ENCODE results near the gene DGCR8. TPM values are rescaled to one million over a fixed set of nuclear protein-coding genes. Genes with fewer than 3 reads are reported as not detected.

The DGCR8 gene
- total and polyA plus RNA-seq, 2 of the 4 experiments (the other 2 are of a cell fraction), result 16.7 to 25.3 TPM

DNA sequence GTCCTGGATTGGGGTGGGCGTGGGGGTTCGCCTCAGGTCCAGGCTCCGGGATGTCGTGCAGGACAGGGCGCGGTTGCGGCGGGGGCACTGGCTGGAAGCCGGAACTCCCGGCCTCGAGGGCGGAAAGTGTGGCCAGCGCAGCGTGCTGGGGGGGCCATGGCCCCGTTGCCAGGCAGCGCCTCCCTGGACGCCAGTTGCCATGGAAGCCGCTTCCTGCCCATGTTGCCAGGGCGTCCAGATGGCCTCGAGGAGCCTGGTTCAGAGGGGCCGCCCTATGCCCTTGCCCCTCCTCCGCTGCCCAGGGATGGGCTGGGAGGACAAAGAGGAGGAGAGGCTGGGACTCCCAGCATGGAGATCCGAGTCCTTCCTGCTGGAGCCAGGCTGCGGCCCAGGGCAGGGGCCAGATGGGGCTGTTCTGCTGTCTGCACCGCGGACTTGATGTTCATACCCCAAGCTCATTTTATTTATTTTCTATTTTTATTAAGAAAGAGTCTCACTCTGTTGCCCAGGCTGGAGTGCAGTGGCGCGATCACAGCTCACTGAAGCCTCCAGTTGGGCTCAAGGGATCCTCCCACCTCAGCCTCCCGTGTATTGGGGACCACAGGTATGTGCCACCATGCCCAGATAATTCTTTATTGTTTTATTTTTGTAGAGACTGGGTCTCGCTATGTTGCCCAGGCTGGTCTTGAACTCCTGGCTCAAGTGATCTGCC lies 75.4 kb downstream of the DGCR8 start (continued):
- TF ChIP-seq POLR2A (IDR thresholded peaks at IDR 0.05; ENCODE audit: low read depth, low read length), result no peak

DNA sequence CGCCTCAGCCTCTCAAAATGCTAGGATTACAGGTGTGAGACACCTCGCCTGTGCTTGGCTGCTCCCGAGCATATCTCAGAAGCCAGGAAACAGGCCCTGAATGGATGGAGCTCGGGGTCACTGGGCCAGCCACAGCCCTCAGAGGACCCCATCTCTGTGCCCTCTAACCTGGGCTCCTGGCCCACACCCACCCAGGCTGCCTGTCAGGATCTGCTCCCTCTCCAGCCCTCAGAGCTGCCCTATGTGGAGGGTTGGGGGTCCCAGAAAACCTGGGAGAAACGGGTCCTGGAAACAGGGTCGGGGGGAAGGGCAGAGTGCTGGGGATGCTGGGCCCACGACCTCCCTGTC lies 76.0 kb downstream of the DGCR8 start:
- Histone ChIP-seq H2BK15ac (ENCODE audit: low read depth, low read length) (no peak overlapping the region), H3K9me1 (ENCODE audit: insufficient read depth, low read length) (no peaks in the 10 kb centered on the region), H3K18ac (ENCODE audit: low read depth, low read length) (no peak overlapping the region), H3K4me2 (ENCODE audit: low read depth, low read length) (no peak overlapping the region), H4K5ac (ENCODE audit: low read depth, low read length) (no peak overlapping the region), H4K91ac (ENCODE audit: insufficient read depth, low read depth, low read length) (no peak overlapping the region), H2BK5ac (ENCODE audit: low read depth, low read length, poor library complexity, severe bottlenecking) (no peak overlapping the region), H2AK5ac (ENCODE audit: low read depth, low read length) (no peak overlapping the region), H2BK20ac (ENCODE audit: low read depth, low read length) (no peak overlapping the region), H2BK120ac (ENCODE audit: low read depth, low read length) (no peak overlapping the region), H3K27ac (ENCODE audit: insufficient read depth, low read length) (no peak overlapping the region), H3K36me3 (ENCODE audit: control insufficient read depth, insufficient read depth, low read length) (no peaks in the 10 kb centered on the region), H3K9me3 (ENCODE audit: control insufficient read depth, insufficient read depth, low read length) (no peaks in the 10 kb centered on the region), H2AK9ac (replicated peaks; ENCODE audit: low read depth, low read length, poor library complexity) (no peak overlapping the region), H3K56ac (ENCODE audit: extremely low read depth, insufficient read depth, low read length) (no peak overlapping the region), H3K4ac (ENCODE audit: low read depth, low read length) (no peak overlapping the region), H3K9ac (ENCODE audit: low read depth, low read length) (no peak overlapping the region), H3K4me1 (ENCODE audit: control insufficient read depth, insufficient read depth, low read length) (peaks cover 8% of the 10 kb centered on the region), H3K4me3 (ENCODE audit: insufficient read depth, low read depth, low read length) (no peak overlapping the region), H4K20me1 (ENCODE audit: insufficient read depth, low read length) (peaks cover 11% of the 10 kb centered on the region; the same call in 1 of the 2 replicates), H3K27me3 (ENCODE audit: control insufficient read depth, insufficient read depth, low read length) (peaks cover 9% of the 10 kb centered on the region; the same call in 1 of the 2 replicates), H3K79me1 (ENCODE audit: low read depth in 1 of 2, low read length in 2 of 2) (no peaks in the 10 kb centered on the region), H4K8ac (ENCODE audit: low read depth in 2 of 2, low read length in 2 of 2) (no peak overlapping the region), H3K14ac (replicated peaks; ENCODE audit: low read depth, low read length) (no peak overlapping the region), H2AFZ (replicated peaks; ENCODE audit: low read length, poor library complexity) (no peak overlapping the region), H3K23ac (ENCODE audit: low read depth, low read length) (no peak overlapping the region)
- intact Hi-C loops (cut with micrococcal nuclease), result loop anchor here (2.0 to 5.0 kb wide), 2 partner anchors 113 to 301 kb away; partner anchors contain the start of gene RTN4R
- no peak for DNase-seq
- CTCF ChIA-PET, result no interaction called here
- dilution Hi-C loops (cut with HindIII; ENCODE audit: low sequenced_read_pairs, unreplicated experiment), result no loop called here
- 62% methylated on average over 2 of the region's 7 CpGs; no CpG with 5 or more reads in 1 of the 2 experiments for WGBS, 2 experiments (ENCODE audit: extremely low coverage in 2 of 2, insufficient read length in 1 of 2)
- no TSS peak for BruUV-seq (replicated peaks)
- POLR2A ChIA-PET (ENCODE audit: unreplicated experiment), result no interaction called here
- in situ Hi-C loops (cut with MboI; ENCODE audit: low sequenced_read_pairs), result loop anchor here (5.0 to 10.0 kb wide), 2 partner anchors 136 to 299 kb away; no protein-coding TSS in a partner anchor
- ATAC-seq (ENCODE audit: low read depth), result no peak
- TF ChIP-seq SMC3 (IDR thresholded peaks at IDR 0.05; ENCODE audit: low read depth, low read length) (no peak), CEBPB (IDR thresholded peaks at IDR 0.05; ENCODE audit: low read depth, low read length) (no peak), MXI1 (IDR thresholded peaks at IDR 0.05; ENCODE audit: borderline replicate concordance, low read depth, low read length) (no peak), RAD21 (IDR thresholded peaks at IDR 0.05; ENCODE audit: low read length) (no peak), POLR2A (IDR thresholded peaks at IDR 0.05; ENCODE audit: low read depth, low read length) (no peak), RFX5 (IDR thresholded peaks at IDR 0.05; ENCODE audit: low read depth, low read length) (no peak), RCOR1 (IDR thresholded peaks at IDR 0.05; ENCODE audit: insufficient replicate concordance, low read length) (no peak), BHLHE40 (IDR thresholded peaks at IDR 0.05; ENCODE audit: low read depth, low read length) (no peak), FOS (IDR thresholded peaks at IDR 0.05; ENCODE audit: low read depth, low read length) (no peak), MAZ (IDR thresholded peaks at IDR 0.05; ENCODE audit: borderline replicate concordance, low read depth, low read length) (no peak), MAFK (IDR thresholded peaks at IDR 0.05; ENCODE audit: low read depth, low read length) (no peak), CHD1 (IDR thresholded peaks at IDR 0.05; ENCODE audit: low read depth, low read length) (no peak)
- TF ChIP-seq, protein P1, sequence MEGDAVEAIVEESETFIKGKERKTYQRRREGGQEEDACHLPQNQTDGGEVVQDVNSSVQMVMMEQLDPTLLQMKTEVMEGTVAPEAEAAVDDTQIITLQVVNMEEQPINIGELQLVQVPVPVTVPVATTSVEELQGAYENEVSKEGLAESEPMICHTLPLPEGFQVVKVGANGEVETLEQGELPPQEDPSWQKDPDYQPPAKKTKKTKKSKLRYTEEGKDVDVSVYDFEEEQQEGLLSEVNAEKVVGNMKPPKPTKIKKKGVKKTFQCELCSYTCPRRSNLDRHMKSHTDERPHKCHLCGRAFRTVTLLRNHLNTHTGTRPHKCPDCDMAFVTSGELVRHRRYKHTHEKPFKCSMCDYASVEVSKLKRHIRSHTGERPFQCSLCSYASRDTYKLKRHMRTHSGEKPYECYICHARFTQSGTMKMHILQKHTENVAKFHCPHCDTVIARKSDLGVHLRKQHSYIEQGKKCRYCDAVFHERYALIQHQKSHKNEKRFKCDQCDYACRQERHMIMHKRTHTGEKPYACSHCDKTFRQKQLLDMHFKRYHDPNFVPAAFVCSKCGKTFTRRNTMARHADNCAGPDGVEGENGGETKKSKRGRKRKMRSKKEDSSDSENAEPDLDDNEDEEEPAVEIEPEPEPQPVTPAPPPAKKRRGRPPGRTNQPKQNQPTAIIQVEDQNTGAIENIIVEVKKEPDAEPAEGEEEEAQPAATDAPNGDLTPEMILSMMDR (conservative IDR thresholded peaks at IDR 0.05; ENCODE audit: low read depth, low read length), result no peak
- TF ChIP-seq, protein P2, sequence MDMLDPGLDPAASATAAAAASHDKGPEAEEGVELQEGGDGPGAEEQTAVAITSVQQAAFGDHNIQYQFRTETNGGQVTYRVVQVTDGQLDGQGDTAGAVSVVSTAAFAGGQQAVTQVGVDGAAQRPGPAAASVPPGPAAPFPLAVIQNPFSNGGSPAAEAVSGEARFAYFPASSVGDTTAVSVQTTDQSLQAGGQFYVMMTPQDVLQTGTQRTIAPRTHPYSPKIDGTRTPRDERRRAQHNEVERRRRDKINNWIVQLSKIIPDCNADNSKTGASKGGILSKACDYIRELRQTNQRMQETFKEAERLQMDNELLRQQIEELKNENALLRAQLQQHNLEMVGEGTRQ (IDR thresholded peaks at IDR 0.05; ENCODE audit: low read depth, low read length), result no peak
